ENCODE measurements around the gene EME1.

- TF ChIP-seq CTCF (IDR thresholded peaks at IDR 0.05): peak in 1 of 3 donors; percentile 16
- TF ChIP-seq POLR2AphosphoS5 (IDR thresholded peaks at IDR 0.05): no peak
- no peak for TF ChIP-seq POLR2A (IDR thresholded peaks at IDR 0.05)
These were observed 54.1 kb downstream of the EME1 start for GRCh38 chr17:50426814-50427787.
